H1 (cell line): ENCODE results near the gene GTF2I. TPM values are rescaled to one million over a fixed set of nuclear protein-coding genes. Genes with fewer than 3 reads are reported as not detected.

Source experiments
- CTCF ChIA-PET: fragments of 300-600 bp; sonication (Branson Sonifier 250); formaldehyde crosslinking; loops from one replicate; lab custom pipeline; 2021; ENCODE audit not compliant: partially characterized antibody; lab: Charles Lee
- POLR2A ChIA-PET: fragments of 300-600 bp; sonication (Branson Sonifier 250); formaldehyde crosslinking; loops from one replicate; lab custom pipeline; 2021; ENCODE audit warnings: inconsistent platforms; ENCODE audit not compliant: partially characterized antibody; lab: Charles Lee
- DNase-seq, 2 experiments: peaks; one replicate each; pipeline versions ENCODE4 v3.0.0 to v3.0.0-alpha.2; 2010 to 2022; ENCODE audit warnings: low spot score in 2 of 2, low read depth in 1 of 2, mixed read lengths in 1 of 2
- FAIRE-seq: peaks from 2 replicates; lab custom pipeline; 2011; peaks lifted over from hg19 to GRCh38; lab: Jason Lieb, UNC
- H2AFZ ChIP-seq: 2 replicates; pipeline ENCODE4 v1.8.1; 2012; ENCODE audit warnings: low read length, inconsistent platforms
- H2AK5ac ChIP-seq: 2 replicates; pipeline ENCODE4 v1.6.1; 2013; ENCODE audit warnings: low read depth, low read length
- H2BK120ac ChIP-seq: replicated peaks from 2 replicates; pipeline ENCODE3; 2013; ENCODE audit warnings: low read depth, low read length, inconsistent platforms
- H2BK12ac ChIP-seq: 2 replicates; pipeline ENCODE4 v1.6.1; 2013; ENCODE audit warnings: low read depth, low read length
- H2BK15ac ChIP-seq: 2 replicates; pipeline ENCODE4 v1.6.1; 2013; ENCODE audit warnings: low read length
- H2BK20ac ChIP-seq: 2 replicates; pipeline ENCODE4 v1.6.1; 2013; ENCODE audit warnings: low read length
- H2BK5ac ChIP-seq: 2 replicates; pipeline ENCODE4 v1.6.1; 2013; ENCODE audit warnings: low read depth, low read length
- H3K14ac ChIP-seq: 2 replicates; pipeline ENCODE4 v1.6.1; 2013; ENCODE audit warnings: inconsistent platforms; ENCODE audit not compliant: insufficient read length
- H3K18ac ChIP-seq: 2 replicates; pipeline ENCODE4 v1.6.1; 2013; ENCODE audit warnings: low read length; ENCODE audit errors: extremely low read depth
- H3K23ac ChIP-seq: 2 replicates; pipeline ENCODE4 v1.6.1; 2013; ENCODE audit warnings: inconsistent platforms; ENCODE audit not compliant: insufficient read length
- H3K23me2 ChIP-seq: 2 replicates; pipeline ENCODE4 v1.6.1; 2013; ENCODE audit warnings: low read depth, low read length
- H3K27ac ChIP-seq: 2 replicates; pipeline ENCODE4 v1.6.1; 2011; ENCODE audit warnings: low read depth, low read length, inconsistent platforms
- H3K27me3 ChIP-seq, 4 experiments: replicated peaks in 1 of 4; 1 replicate in 1 of 4; 2 replicates in 3 of 4; pipeline versions ENCODE4 v1.6.1 to v1.8.1; 2011 to 2013; ENCODE audit warnings: low read length in 3 of 4, mild to moderate bottlenecking in 3 of 4, inconsistent platforms in 2 of 4, mixed read lengths in 2 of 4, moderate library complexity in 1 of 4; ENCODE audit not compliant: control insufficient read depth in 3 of 4, insufficient read depth in 3 of 4; ENCODE audit errors: extremely low read depth in 1 of 4
- H3K36me3 ChIP-seq, 4 experiments: 2 replicates each; pipeline versions ENCODE4 v1.6.1 to v1.8.1; 2011 to 2013; ENCODE audit warnings: mild to moderate bottlenecking in 4 of 4, low read length in 3 of 4, moderate library complexity in 2 of 4, control low read depth in 1 of 4, inconsistent platforms in 1 of 4; ENCODE audit not compliant: insufficient read depth in 4 of 4, control insufficient read depth in 2 of 4
- H3K4ac ChIP-seq: replicated peaks from 2 replicates; pipeline ENCODE3; 2013; ENCODE audit warnings: low read length, low read depth, mixed read lengths, inconsistent platforms; ENCODE audit not compliant: insufficient read length
- H3K4me1 ChIP-seq, 4 experiments: replicated peaks in 1 of 4; 1 replicate in 1 of 4; 2 replicates in 3 of 4; pipeline versions ENCODE4 v1.6.1 to v1.8.1; 2011 to 2013; ENCODE audit warnings: low read length in 3 of 4, inconsistent platforms in 2 of 4, mixed read lengths in 1 of 4; ENCODE audit not compliant: insufficient read depth in 4 of 4, control insufficient read depth in 3 of 4
- H3K4me2 ChIP-seq, 2 experiments: 2 replicates each; pipeline versions ENCODE4 v1.6.1 to v1.8.1; 2011 to 2013; ENCODE audit warnings: low read depth in 2 of 2, low read length in 2 of 2, control low read depth in 1 of 2, inconsistent platforms in 1 of 2, mild to moderate bottlenecking in 1 of 2; ENCODE audit not compliant: insufficient read depth in 1 of 2
- H3K4me3 ChIP-seq, 4 experiments: fragments of 200-600, 300-600 bp in 1 of 4; sonication (generic), shearing (Covaris generic), sonication (Bioruptor Twin) in 1 of 4; 2 replicates each; pipeline versions ENCODE4 v1.5.1 to v1.8.1; 2011 to 2016; ENCODE audit warnings: low read length in 4 of 4, low read depth in 3 of 4, control low read depth in 2 of 4, inconsistent platforms in 2 of 4, mild to moderate bottlenecking in 2 of 4, mixed read lengths in 1 of 4, moderate library complexity in 1 of 4; ENCODE audit not compliant: insufficient read depth in 2 of 4; ENCODE audit errors: extremely low read depth in 1 of 4
- H3K56ac ChIP-seq: replicated peaks from 2 replicates; pipeline ENCODE3; 2013; ENCODE audit warnings: low read depth, mild to moderate bottlenecking, mixed read lengths, low read length, inconsistent platforms; ENCODE audit not compliant: insufficient read length
- H3K79me1 ChIP-seq: 2 replicates; pipeline ENCODE4 v1.6.1; 2013; ENCODE audit warnings: low read depth, low read length, control low read depth
- H3K79me2 ChIP-seq, 2 experiments: 2 replicates each; pipeline versions ENCODE4 v1.6.1 to v1.8.1; 2012 to 2013; ENCODE audit warnings: low read length in 2 of 2, mild to moderate bottlenecking in 2 of 2, inconsistent platforms in 1 of 2; ENCODE audit not compliant: insufficient read depth in 2 of 2, control insufficient read depth in 1 of 2
- H3K9ac ChIP-seq, 4 experiments: replicated peaks in 1 of 4; 1 replicate in 1 of 4; 2 replicates in 3 of 4; pipeline versions ENCODE4 v1.6.1 to v1.8.1; 2011 to 2013; ENCODE audit warnings: low read depth in 3 of 4, low read length in 3 of 4, control low read depth in 2 of 4, mild to moderate bottlenecking in 2 of 4, moderate library complexity in 2 of 4, inconsistent platforms in 1 of 4; ENCODE audit errors: extremely low read depth in 1 of 4
- H3K9me3 ChIP-seq, 2 experiments: 2 replicates each; pipeline versions ENCODE4 v1.6.1 to v1.8.1; 2012 to 2013; ENCODE audit warnings: mild to moderate bottlenecking in 2 of 2, moderate library complexity in 2 of 2, control low read depth in 1 of 2, inconsistent platforms in 1 of 2, low read depth in 1 of 2, low read length in 1 of 2, mixed read lengths in 1 of 2; ENCODE audit not compliant: insufficient read depth in 2 of 2
- H4K20me1 ChIP-seq, 2 experiments: replicated peaks in 1 of 2; 2 replicates each; pipeline versions ENCODE3 to v1.8.1; 2011 to 2013; ENCODE audit warnings: inconsistent platforms in 2 of 2, low read length in 2 of 2, mild to moderate bottlenecking in 1 of 2; ENCODE audit not compliant: insufficient read depth in 2 of 2, control insufficient read depth in 1 of 2
- H4K5ac ChIP-seq: 2 replicates; pipeline ENCODE4 v1.6.1; 2013; ENCODE audit warnings: low read length, low read depth, mixed read lengths, inconsistent platforms; ENCODE audit not compliant: insufficient read length
- H4K8ac ChIP-seq: 2 replicates; pipeline ENCODE4 v1.8.0; 2013; ENCODE audit warnings: mild to moderate bottlenecking, moderate library complexity, low read length, inconsistent platforms; ENCODE audit not compliant: insufficient read depth; ENCODE audit errors: extremely low read depth
- H4K91ac ChIP-seq: replicated peaks from 2 replicates; pipeline ENCODE3; 2013; ENCODE audit warnings: low read length, mixed read lengths, inconsistent platforms; ENCODE audit not compliant: insufficient read length
- BACH1 ChIP-seq: IDR thresholded peaks from 2 replicates; pipeline ENCODE4 v1.6.1; 2012; ENCODE audit warnings: low read length, improper control_type of control experiment
- BCL11A ChIP-seq, 2 experiments: IDR thresholded peaks; one replicate each; pipeline ENCODE4 v1.6.1; 2011; ENCODE audit warnings: low read depth in 2 of 2, low read length in 2 of 2, mild to moderate bottlenecking in 2 of 2
- BRCA1 ChIP-seq: IDR thresholded peaks from 2 replicates; pipeline ENCODE4 v1.6.1; 2012; ENCODE audit warnings: low read depth, low read length, improper control_type of control experiment
- CHD2 ChIP-seq: IDR thresholded peaks from 2 replicates; pipeline ENCODE4 v1.6.1; 2012; ENCODE audit warnings: low read length, improper control_type of control experiment
- JUN ChIP-seq: IDR thresholded peaks from 2 replicates; pipeline ENCODE4 v1.6.1; 2011; ENCODE audit warnings: low read depth, mild to moderate bottlenecking, improper control_type of control experiment, low read length
- NANOG ChIP-seq: IDR thresholded peaks from 2 replicates; pipeline ENCODE4 v1.6.1; 2011; ENCODE audit warnings: low read length, low read depth, mild to moderate bottlenecking, inconsistent platforms; ENCODE audit not compliant: insufficient read depth, poor library complexity, severe bottlenecking
- RAD21 ChIP-seq, 2 experiments: IDR thresholded peaks in 1 of 2; conservative IDR thresholded peaks in 1 of 2; 2 replicates each; pipeline ENCODE4 v1.6.1; 2011; ENCODE audit warnings: low read depth in 2 of 2, low read length in 2 of 2, improper control_type of control experiment in 1 of 2, inconsistent platforms in 1 of 2, mild to moderate bottlenecking in 1 of 2, moderate library complexity in 1 of 2
- RFX5 ChIP-seq: IDR thresholded peaks from 2 replicates; pipeline ENCODE4 v1.6.1; 2011; ENCODE audit warnings: low read depth, low read length, improper control_type of control experiment, borderline replicate concordance
- SP2 ChIP-seq: IDR thresholded peaks from 2 replicates; pipeline ENCODE4 v1.6.1; 2012; ENCODE audit warnings: mild to moderate bottlenecking, low read length, inconsistent platforms
- TAF1 ChIP-seq: IDR thresholded peaks from 2 replicates; pipeline ENCODE4 v1.6.1; 2011; ENCODE audit warnings: mild to moderate bottlenecking, low read depth, low read length
- TAF7 ChIP-seq: optimal IDR thresholded peaks from 2 replicates; pipeline ENCODE3; 2011; ENCODE audit warnings: low read depth, mild to moderate bottlenecking, inconsistent platforms, low read length, moderate library complexity, borderline replicate concordance
- TCF12 ChIP-seq: IDR thresholded peaks from 2 replicates; pipeline ENCODE4 v1.6.1; 2011; ENCODE audit warnings: low read depth, mild to moderate bottlenecking, low read length
- ZNF274 ChIP-seq: IDR thresholded peaks from 2 replicates; pipeline ENCODE4 v1.7.0; 2012; ENCODE audit warnings: low read length, borderline replicate concordance; ENCODE audit errors: extremely low read depth
- WGBS, 2 experiments: shearing (Covaris generic) in 1 of 2; methylation state at CpG; one replicate each; pipeline versions ENCODE4 v1.1.6 to v1.1.7; 2013 to 2015; ENCODE audit warnings: low lambda C conversion rate in 2 of 2, mixed read lengths in 2 of 2, inconsistent platforms in 1 of 2, low coverage in 1 of 2, missing lambda C conversion rate in 1 of 2; ENCODE audit not compliant: insufficient replicate concordance in 2 of 2, insufficient coverage in 1 of 2, insufficient read length in 1 of 2; ENCODE audit errors: extremely low coverage in 1 of 2, missing lambda C conversion rate in 1 of 2; 5-methylcytosine and 5-hydroxymethylcytosine counted together
- polyA plus RNA-seq, 7 experiments: library from polyadenylated mRNA; depleted of rRNA in 3 of 7; stranded (reverse) in 5 of 7; unstranded in 2 of 7; fragments of >200 nt in 5 of 7; fragments of 200-250 nt in 2 of 7; gene quantifications; 1 replicate in 5 of 7; 2 replicates in 1 of 7; 4 replicates in 1 of 7; pipeline versions ENCODE4 v1.2.1 to v1.2.3, GENCODE V29; 2011 to 2013; ENCODE audit warnings: missing spikeins in 2 of 7, mixed read lengths in 2 of 7
- total RNA-seq: library from RNA; stranded (reverse); fragmentation: NEBNext Ultra II Directional; extraction: Animal tissue kit (Norgen Biotek cat#: 25700); gene quantifications from 2 replicates; pipeline ENCODE4 v1.2.1, GENCODE V29; 2021
- TF ChIP-seq, protein P1 (sequence below): IDR thresholded peaks from 2 replicates; pipeline ENCODE4 v1.6.1; 2011; ENCODE audit warnings: low read length, improper control_type of control experiment

GTF2I gene
- total and polyA plus RNA-seq, 2 of the 8 experiments (the other 6 are each of a cell fraction or from before 2014, with no cell fraction given), result 46.7 to 316 TPM

DNA sequence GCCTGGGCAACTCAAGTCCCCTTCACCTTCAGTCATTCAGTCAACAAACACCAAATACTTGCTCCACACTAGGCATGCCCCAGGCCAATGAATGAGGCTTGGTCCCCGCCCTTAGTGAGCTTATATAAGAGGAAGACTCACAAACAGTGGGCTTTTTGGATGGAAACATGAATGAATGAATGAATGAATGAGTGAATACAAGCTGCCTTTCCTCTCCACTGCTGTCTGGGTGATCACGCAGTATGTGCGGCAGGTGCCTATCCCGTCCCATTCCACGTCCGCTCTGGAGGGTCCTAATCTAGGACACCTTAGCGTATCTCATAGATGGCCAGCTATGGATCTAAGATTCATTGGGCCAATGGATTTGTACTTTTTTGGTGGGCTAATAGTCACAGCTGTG lies 19.8 kb upstream of the GTF2I start:
- H4K20me1 ChIP-seq, result no peaks in the 10 kb centered on the region
- no peaks in the 10 kb centered on the region for H3K79me2 ChIP-seq
- ChIA-PET POLR2A (interaction anchor here (2.0 to 2.6 kb wide), 2 partner anchors 10 to 20 kb away, joined by 5 to 9 read pairs; partner anchors contain the start of gene GTF2I), CTCF (no interaction called here)
- no peaks in the 10 kb centered on the region for H3K23me2 ChIP-seq
- 94% methylated on average over 7 of the region's 7 CpGs; no CpG with 5 or more reads in 1 of the 2 experiments for WGBS, 2 experiments
- H3K27me3 ChIP-seq, result no peaks in the 10 kb centered on the region
- no peak overlapping the region for H2BK12ac ChIP-seq
- H2BK15ac ChIP-seq, result no peak overlapping the region
- H2BK120ac ChIP-seq, result no peak overlapping the region
- H2BK5ac ChIP-seq, result no peak overlapping the region
- H3K9ac ChIP-seq, result no peak overlapping the region
- DNase-seq (no peak), FAIRE-seq (no peak)
- H2AK5ac ChIP-seq, result no peak overlapping the region
- H4K5ac ChIP-seq, result no peak overlapping the region
- no peak overlapping the region for H3K18ac ChIP-seq
- H2BK20ac ChIP-seq, result peak overlapping the region; percentile 95; the same call in 1 of the 2 replicates
- no peak overlapping the region for H3K4me3 ChIP-seq
- H3K27ac ChIP-seq, result no peak overlapping the region
- H4K91ac ChIP-seq, result no peak overlapping the region
- no peak overlapping the region for H3K4ac ChIP-seq
- H2AFZ ChIP-seq, result no peak overlapping the region
- no peak overlapping the region for H3K56ac ChIP-seq
- no peaks in the 10 kb centered on the region for H3K9me3 ChIP-seq
- H4K8ac ChIP-seq, result no peak overlapping the region
- no peak overlapping the region for H3K14ac ChIP-seq
- no peaks in the 10 kb centered on the region for H3K79me1 ChIP-seq
- H3K36me3 ChIP-seq, result no peaks in the 10 kb centered on the region
- H3K4me2 ChIP-seq, result no peak overlapping the region
- H3K23ac ChIP-seq, result no peak overlapping the region
- H3K4me1 ChIP-seq, result no peaks in the 10 kb centered on the region
- no peak for TF ChIP-seq ZNF274
- no peak for TF ChIP-seq JUN
- no peak for TF ChIP-seq RAD21 (IDR thresholded peaks at IDR 0.05 in 1 of 2, conservative IDR thresholded peaks at IDR 0.05 in 1 of 2; ENCODE audit: low read depth in 2 of 2, low read length in 2 of 2)
- TF ChIP-seq TAF7, result no peak
- TF ChIP-seq, protein P1, sequence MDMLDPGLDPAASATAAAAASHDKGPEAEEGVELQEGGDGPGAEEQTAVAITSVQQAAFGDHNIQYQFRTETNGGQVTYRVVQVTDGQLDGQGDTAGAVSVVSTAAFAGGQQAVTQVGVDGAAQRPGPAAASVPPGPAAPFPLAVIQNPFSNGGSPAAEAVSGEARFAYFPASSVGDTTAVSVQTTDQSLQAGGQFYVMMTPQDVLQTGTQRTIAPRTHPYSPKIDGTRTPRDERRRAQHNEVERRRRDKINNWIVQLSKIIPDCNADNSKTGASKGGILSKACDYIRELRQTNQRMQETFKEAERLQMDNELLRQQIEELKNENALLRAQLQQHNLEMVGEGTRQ, result no peak
- no peak for TF ChIP-seq NANOG
- no peak for TF ChIP-seq TAF1
- TF ChIP-seq BCL11A (IDR thresholded peaks at IDR 0.05; ENCODE audit: low read depth in 2 of 2, low read length in 2 of 2), result no peak
- TF ChIP-seq CHD2, result no peak
- no peak for TF ChIP-seq RFX5
- no peak for TF ChIP-seq SP2
- TF ChIP-seq BRCA1, result no peak
- TF ChIP-seq TCF12, result no peak
- TF ChIP-seq BACH1, result no peak
